T-helper 2 cell treated with Interferon-gamma antibody and Interleukin-4, amounts not matched to agents 100 ng/mL and 5 ng/mL, for 36 hours (primary cell): ENCODE measurements around the gene KAT8. TPM values are rescaled to one million over a fixed set of nuclear protein-coding genes. Genes with fewer than 3 reads are reported as not detected.

Source experiments
- total RNA-seq: library from RNA; stranded (reverse); gene quantifications from 2 replicates; pipeline ENCODE4 v1.2.3, GENCODE V29; 2022

KAT8 gene
- total RNA-seq, 1 donor from 2014 or later = 57.3 TPM

Other genes with a start within 250 kb of the KAT8 start
- gene BCL7C, start 223.6 kb upstream of the KAT8 start, total RNA-seq = 22.7 and 22.8 TPM in 2 replicates
- gene CTF1, start 221.1 kb upstream of the KAT8 start, total RNA-seq = 0.32 and 0.41 TPM in 2 replicates
- 26.6 and 27.1 TPM in 2 replicates for gene FBXL19, start 194.1 kb upstream of the KAT8 start, total RNA-seq
- gene ORAI3, start 168.6 kb upstream of the KAT8 start, total RNA-seq = 25.7 and 27.1 TPM in 2 replicates
- gene SETD1A, start 159.9 kb upstream of the KAT8 start, total RNA-seq = 29.7 and 30.2 TPM in 2 replicates
- gene HSD3B7, start 132.5 kb upstream of the KAT8 start, total RNA-seq = 3.8 TPM in 2 replicates
- gene STX1B, start 107.0 kb upstream of the KAT8 start, total RNA-seq = 0.55 and 0.59 TPM in 2 replicates
- gene STX4, start 84.1 kb upstream of the KAT8 start, total RNA-seq = 55.6 and 55.8 TPM in 2 replicates
- 11.5 and 13.6 TPM in 2 replicates for gene ZNF668, start 43.4 kb upstream of the KAT8 start, total RNA-seq
- 25.0 and 25.3 TPM in 2 replicates for gene ZNF646, start 43.2 kb upstream of the KAT8 start, total RNA-seq
- gene PRSS53, start 28.7 kb upstream of the KAT8 start, total RNA-seq = 3.6 and 5.3 TPM in 2 replicates
- gene VKORC1, start 22.9 kb upstream of the KAT8 start, total RNA-seq = 53.2 and 53.4 TPM in 2 replicates
- gene BCKDK, start 9.3 kb upstream of the KAT8 start, total RNA-seq = 21.5 and 24.0 TPM in 2 replicates
- 0.18 TPM in 1 of 2 replicates, not detected in the other for gene PRSS8, start 18.1 kb downstream of the KAT8 start, total RNA-seq
- gene PRSS36, start 32.4 kb downstream of the KAT8 start, total RNA-seq = 1.3 TPM in 2 replicates
- 764 and 794 TPM in 2 replicates for gene FUS, start 62.5 kb downstream of the KAT8 start, total RNA-seq
- gene PYCARD, start 85.1 kb downstream of the KAT8 start, total RNA-seq = 66.7 and 72.4 TPM in 2 replicates
- not detected in 2 replicates for gene TRIM72, start 96.5 kb downstream of the KAT8 start, total RNA-seq
- not detected in 2 replicates for gene PYDC1, start 99.5 kb downstream of the KAT8 start, total RNA-seq
- gene ITGAM, start 142.3 kb downstream of the KAT8 start, total RNA-seq = 48.3 and 53.1 TPM in 2 replicates
- 41.7 and 42.7 TPM in 2 replicates for gene ITGAX, start 237.5 kb downstream of the KAT8 start, total RNA-seq